ENCODE measurements around the gene RGMB.

GRCh38 chr5:98771382-98772109, 1.9 kb upstream of the RGMB start:
- TF ChIP-seq ZNF274 (IDR thresholded peaks at IDR 0.05; ENCODE audit: low read depth, low read length) (no peak), YY1 (IDR thresholded peaks at IDR 0.05; ENCODE audit: insufficient read depth, insufficient read length) (no peak), SUZ12 (IDR thresholded peaks at IDR 0.05; ENCODE audit: extremely low read depth, insufficient read depth, insufficient read length) (no peak)
